Upper lobe of right lung (tissue), 1 donor: Measurements from ENCODE around the gene PI4K2A. TPM values are rescaled to one million over a fixed set of nuclear protein-coding genes. Genes with fewer than 3 reads are reported as not detected.

Experiments
- ATAC-seq: fragments of 200-7000 bp; cut with Tn5 transposase; one replicate; pipeline ENCODE4 v1.9.1; 2020; ENCODE audit warnings: mild to moderate bottlenecking, moderate library complexity
- DNase-seq: peaks from one replicate; pipeline ENCODE4 v3.0.0-alpha.2; 2020
- H3K27ac ChIP-seq: fragments of 200-600 bp; one replicate; pipeline ENCODE4 v1.8.0; 2022
- H3K27me3 ChIP-seq: fragments of 200-600 bp; one replicate; pipeline ENCODE4 v1.8.0; 2022; ENCODE audit warnings: mild to moderate bottlenecking
- H3K36me3 ChIP-seq: fragments of 200-600 bp; one replicate; pipeline ENCODE4 v1.8.0; 2022
- H3K4me1 ChIP-seq: fragments of 200-600 bp; one replicate; pipeline ENCODE4 v1.8.0; 2022
- H3K4me3 ChIP-seq: fragments of 200-600 bp; one replicate; pipeline ENCODE4 v1.8.0; 2022; ENCODE audit warnings: mild to moderate bottlenecking
- H3K9me3 ChIP-seq: fragments of 200-600 bp; one replicate; pipeline ENCODE4 v1.8.0; 2022
- CTCF ChIP-seq: fragments of 200-600 bp; IDR thresholded peaks from one replicate; pipeline ENCODE4 v1.8.0; 2022; ENCODE audit warnings: antibody characterized with exemption
- intact Hi-C: fragments of 100-400 bp; cut with DNase I; formaldehyde crosslinking; loops from one replicate; pipeline ENCODE4 v1.11.0; 2022
- total RNA-seq: library from RNA; stranded (reverse); fragmentation: NEBNext Ultra II Directional; extraction: Animal tissue kit (Norgen Biotek cat#: 25700); gene quantifications from one replicate; pipeline ENCODE4 v1.2.1, GENCODE V29; 2021
- donor health status: DM: no; HTN: yes; CAD: no; lungs with severe emphysema.

Gene PI4K2A
- total RNA-seq, 1 donor from 2014 or later, result 28.3 TPM

DNA sequence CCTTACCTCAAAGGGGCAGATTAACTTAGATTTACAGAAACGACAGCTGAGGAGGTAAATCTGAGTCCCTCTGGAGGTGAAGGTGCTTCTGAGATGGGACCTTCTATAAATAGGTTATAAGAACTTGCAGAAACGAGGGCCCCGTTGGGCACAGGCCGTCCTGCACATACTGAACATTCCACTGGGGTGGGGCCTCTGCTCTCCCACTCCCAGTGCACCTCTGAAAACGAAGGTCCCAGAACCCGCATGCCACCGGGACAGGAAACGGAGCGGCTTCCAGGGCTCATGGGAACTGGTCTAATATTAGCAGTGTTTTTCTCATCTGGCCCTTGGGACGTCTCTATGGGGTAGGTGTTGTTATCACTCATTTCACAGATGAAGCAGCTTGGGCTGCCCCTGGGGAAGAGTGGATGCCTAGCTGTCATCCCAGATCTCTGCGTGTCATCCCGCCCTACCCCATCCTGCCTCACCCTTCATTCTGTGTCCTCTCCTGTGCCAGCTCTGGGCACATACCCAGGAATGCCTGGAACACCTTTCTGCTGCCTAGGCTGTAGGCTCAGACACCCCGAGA, 31.4 kb upstream of the PI4K2A start:
- TF ChIP-seq CTCF, result no peak
- intact Hi-C loops, result no loop called here
- H3K36me3 ChIP-seq, result no peaks in the 10 kb centered on the region
- no peaks in the 10 kb centered on the region for H3K9me3 ChIP-seq
- H3K4me3 ChIP-seq, result no peak overlapping the region
- no peaks in the 10 kb centered on the region for H3K27me3 ChIP-seq
- ATAC-seq, result peak; percentile 91
- DNase-seq, result peak; percentile 72
- peak overlapping the region; percentile 47 for H3K27ac ChIP-seq
- no peaks in the 10 kb centered on the region for H3K4me1 ChIP-seq

DNA sequence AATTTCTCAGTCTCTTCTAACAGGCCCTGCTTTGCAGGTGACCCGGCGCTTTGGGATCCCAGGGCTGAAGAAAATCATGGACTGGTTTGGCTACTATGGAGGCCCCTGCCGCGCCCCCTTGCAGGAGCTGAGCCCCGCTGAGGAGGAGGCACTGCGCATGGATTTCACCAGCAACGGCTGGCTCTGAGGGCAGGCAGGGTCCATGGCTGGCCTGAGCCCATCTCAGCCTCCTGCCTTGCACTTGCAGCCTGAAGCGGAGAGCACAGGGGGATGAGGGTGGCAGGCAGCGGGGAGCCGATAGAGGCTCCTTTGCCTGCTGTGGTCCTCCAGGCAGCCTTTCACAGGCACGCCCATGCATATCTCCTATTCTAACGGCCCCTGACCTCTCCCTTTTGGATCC, 29.0 kb upstream of the PI4K2A start:
- ATAC-seq (no peak), DNase-seq (no peak)
- Histone ChIP-seq H3K36me3 (no peaks in the 10 kb centered on the region), H3K27me3 (no peaks in the 10 kb centered on the region), H3K27ac (no peak overlapping the region), H3K4me1 (no peaks in the 10 kb centered on the region), H3K4me3 (no peak overlapping the region), H3K9me3 (no peaks in the 10 kb centered on the region)
- no peak for TF ChIP-seq CTCF
- intact Hi-C loops, result no loop called here

DNA sequence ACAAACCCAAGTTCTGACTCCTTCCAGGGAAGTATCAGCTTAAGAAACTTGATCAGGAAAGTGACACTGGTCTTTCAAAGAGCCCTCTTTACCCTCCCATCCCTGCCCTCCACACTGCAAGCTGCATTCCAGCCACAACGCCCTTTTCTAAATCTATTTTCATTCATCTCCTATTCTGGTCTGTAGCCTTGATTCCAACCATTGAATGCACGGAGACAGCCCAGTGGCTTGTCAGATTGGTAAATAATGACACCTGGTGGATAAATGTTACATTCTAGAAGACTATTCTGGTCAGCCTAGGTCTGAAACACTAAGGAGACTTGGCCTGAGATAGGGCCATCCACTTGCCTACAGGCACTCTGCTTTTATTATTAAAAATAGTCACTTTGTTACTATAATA, 28.1 kb upstream of the PI4K2A start:
- intact Hi-C loops, result no loop called here
- Histone ChIP-seq H3K36me3 (no peaks in the 10 kb centered on the region), H3K4me3 (no peak overlapping the region), H3K27me3 (no peaks in the 10 kb centered on the region), H3K4me1 (no peaks in the 10 kb centered on the region), H3K9me3 (no peaks in the 10 kb centered on the region), H3K27ac (no peak overlapping the region)
- peak; percentile 43 for TF ChIP-seq CTCF
- ATAC-seq, result peak; percentile 73
- DNase-seq, result no peak

GRCh38 chr10:97618285-97618684, 22.2 kb upstream of the PI4K2A start:
- DNase-seq (no peak), ATAC-seq (no peak)
- Histone ChIP-seq H3K4me3 (no peak overlapping the region), H3K9me3 (no peaks in the 10 kb centered on the region), H3K27ac (no peak overlapping the region), H3K4me1 (no peaks in the 10 kb centered on the region), H3K36me3 (no peaks in the 10 kb centered on the region), H3K27me3 (no peaks in the 10 kb centered on the region)
- no peak for TF ChIP-seq CTCF
- intact Hi-C loops, result no loop called here

DNA sequence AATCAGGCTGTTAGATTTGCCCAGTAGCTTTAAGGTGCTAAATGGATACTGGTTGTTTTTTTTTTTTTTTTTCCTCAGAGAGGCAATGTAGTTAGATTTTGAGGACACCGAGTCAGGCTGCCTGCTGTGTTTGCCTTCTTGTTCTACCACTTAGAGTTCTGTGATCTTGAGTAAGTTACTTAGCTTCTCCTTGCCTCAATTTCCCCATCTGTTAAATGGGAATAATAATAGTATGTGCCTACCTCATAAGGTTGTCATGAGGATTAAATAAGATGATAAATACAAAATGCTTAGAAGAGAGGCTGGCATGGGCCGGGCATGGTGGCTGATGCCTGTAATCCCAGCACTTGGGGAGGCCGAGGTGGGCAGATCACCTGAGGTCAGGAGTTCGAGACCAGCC, 21.7 kb upstream of the PI4K2A start:
- intact Hi-C loops, result no loop called here
- DNase-seq (no peak), ATAC-seq (no peak)
- TF ChIP-seq CTCF, result no peak
- Histone ChIP-seq H3K27me3 (no peaks in the 10 kb centered on the region), H3K4me1 (no peaks in the 10 kb centered on the region), H3K27ac (no peak overlapping the region), H3K4me3 (no peak overlapping the region), H3K36me3 (no peaks in the 10 kb centered on the region), H3K9me3 (no peaks in the 10 kb centered on the region)

- H3K36me3 ChIP-seq, result no peaks in the 10 kb centered on the region
- H3K27me3 ChIP-seq, result no peaks in the 10 kb centered on the region
- ATAC-seq (no peak), DNase-seq (no peak)
- H3K27ac ChIP-seq, result no peak overlapping the region
- no peaks in the 10 kb centered on the region for H3K4me1 ChIP-seq
- no peak overlapping the region for H3K4me3 ChIP-seq
- no peaks in the 10 kb centered on the region for H3K9me3 ChIP-seq
- intact Hi-C loops, result no loop called here
- no peak for TF ChIP-seq CTCF
Observed at GRCh38 chr10:97623277-97623676, 17.2 kb upstream of the PI4K2A start.
